ENCODE results near the gene SSH2.
"Not testable (repeated sequence)": the region's sequence is repeated elsewhere in the genome, so short reads cannot be mapped to it uniquely, and the experiment has no call there.

The SSH2 gene

GRCh38 chr17:29929533-29930408 is at the start of gene SSH2:
SSH2 (minus strand) TSS chr17:29930228; CDS start chr17:29930000, 228 bp downstream.
- peak; percentile 89 for DNase-seq

- no peak for DNase-seq
Measured at GRCh38 chr17:29977836-29978235, 47.8 kb upstream of the SSH2 start.

GRCh38 chr17:29973005-29973404 is 43.0 kb upstream of the SSH2 start:
- no peak for DNase-seq

DNA sequence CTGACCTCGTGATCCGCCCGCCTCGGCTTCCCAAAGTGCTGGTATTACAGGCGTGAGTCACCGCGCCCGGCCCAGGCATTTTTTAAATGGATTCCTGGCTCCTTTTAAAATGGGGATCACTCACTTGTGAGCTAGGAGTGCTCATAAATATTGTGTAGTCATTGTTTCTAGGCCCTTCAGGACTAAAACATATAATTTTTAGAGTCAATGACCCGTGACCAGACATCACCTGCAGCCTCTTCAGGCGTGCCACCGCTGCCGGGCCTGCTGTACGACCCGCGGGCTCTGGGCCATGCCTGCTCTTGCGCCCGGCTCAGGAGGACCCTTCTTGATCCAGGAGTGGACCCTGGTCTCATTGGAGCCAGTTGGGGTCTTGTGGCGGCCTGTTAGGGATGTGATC is 42.2 kb upstream of the SSH2 start:
- no peak for DNase-seq

DNA sequence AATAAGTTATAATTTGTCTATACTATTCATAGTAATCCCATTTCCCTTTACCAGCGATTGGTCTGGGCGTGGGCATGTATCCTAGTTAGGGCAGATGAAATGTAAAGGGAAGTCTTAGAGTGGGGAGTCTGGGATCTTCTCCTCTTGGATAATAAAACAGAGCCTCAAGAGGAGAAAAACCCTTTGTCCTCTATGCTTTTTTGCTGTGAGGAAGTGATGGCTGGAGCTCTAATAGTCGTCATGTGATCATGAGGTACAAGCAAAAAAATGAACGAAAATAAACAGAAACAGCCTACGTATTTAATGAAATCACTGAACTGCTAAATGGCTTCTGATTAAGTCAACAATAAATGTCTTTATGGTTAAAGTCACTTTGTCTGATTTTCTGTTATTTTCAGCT is 38.2 kb upstream of the SSH2 start:
- DNase-seq = no peak

DNA sequence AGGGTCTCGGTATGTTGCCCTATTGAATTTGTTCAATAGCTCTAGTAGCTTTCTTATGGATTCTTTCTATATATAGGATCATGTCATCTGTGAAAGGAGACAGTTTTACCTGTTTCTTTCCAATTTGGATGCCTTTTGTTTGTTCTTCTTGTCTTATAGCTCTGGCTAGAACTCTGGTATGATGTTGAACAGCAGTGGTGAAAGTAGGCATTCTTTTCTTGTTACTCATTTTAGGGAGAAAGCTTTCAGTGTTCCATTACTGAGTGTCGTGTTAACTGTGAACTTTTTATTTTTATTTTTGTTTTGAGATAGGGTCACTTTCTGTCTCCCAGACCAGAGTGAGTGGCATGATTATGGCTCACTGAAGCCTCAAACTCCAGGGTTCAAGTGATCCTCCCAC is 32.6 kb upstream of the SSH2 start:
- DNase-seq = no peak

DNA sequence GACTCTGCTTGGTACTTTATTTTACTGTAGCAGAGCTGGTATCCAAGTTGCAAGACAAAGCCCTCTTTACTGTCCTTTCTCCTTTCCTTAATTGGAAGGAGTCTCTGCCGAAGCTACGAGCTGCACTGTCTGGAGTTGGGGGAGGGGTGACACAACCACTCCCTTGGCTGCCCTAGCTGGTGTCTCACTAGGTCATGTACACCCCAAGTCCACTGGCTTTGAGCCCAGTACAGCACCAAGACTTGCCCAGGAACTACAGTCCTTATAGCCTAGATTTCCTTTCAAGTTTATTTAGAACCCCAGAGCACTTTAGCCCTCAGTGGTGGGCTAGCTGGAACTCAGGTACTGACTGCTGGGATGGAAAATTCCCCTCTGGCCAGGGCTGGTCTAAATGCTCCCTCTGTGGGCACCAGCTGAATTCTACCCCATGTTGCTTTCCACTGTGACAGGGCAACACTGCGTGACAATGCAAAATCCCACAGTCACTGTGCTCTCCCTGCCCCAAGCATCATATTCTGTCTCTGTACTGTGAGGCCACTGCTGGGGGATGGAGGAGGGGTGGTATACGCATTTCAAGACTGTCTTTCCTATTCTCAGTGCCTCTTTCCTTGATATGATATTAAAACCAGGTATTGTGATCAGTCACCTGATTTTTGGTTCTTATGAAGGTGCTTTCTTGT is 29.8 kb upstream of the SSH2 start:
- DNase-seq = no peak

- no peak for DNase-seq
Measured at GRCh38 chr17:29958947-29959657, 29.1 kb upstream of the SSH2 start.

- not testable (repeated sequence) for DNase-seq
Measured at GRCh38 chr17:29957488-29957887, 27.5 kb upstream of the SSH2 start.

GRCh38 chr17:29956225-29956624 is 26.2 kb upstream of the SSH2 start:
- no peak for DNase-seq

GRCh38 chr17:29954405-29954804 is 24.4 kb upstream of the SSH2 start:
- DNase-seq = no peak

GRCh38 chr17:29949696-29950095 is 19.7 kb upstream of the SSH2 start:
- DNase-seq = no peak

GRCh38 chr17:29948448-29949215 is 18.6 kb upstream of the SSH2 start:
- no peak for DNase-seq

DNA sequence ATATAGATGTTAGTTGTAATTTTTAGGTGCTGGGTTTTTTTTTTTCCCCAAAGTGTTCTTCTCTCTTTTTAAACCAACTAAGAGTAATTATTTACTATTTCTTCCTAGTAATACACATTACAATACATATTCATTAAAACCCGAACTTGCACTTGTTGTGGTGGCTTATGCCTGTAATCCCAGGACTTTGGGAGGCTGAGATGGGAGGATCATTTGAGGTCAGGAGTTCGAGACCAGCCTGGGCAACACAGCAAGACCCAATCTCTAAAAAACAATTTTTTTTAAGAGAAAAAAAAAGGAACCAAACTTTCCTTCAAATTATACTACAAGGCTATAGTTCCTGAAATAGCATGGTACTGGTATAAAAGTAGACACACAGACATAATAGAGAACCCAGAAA is 15.3 kb upstream of the SSH2 start:
- no peak for DNase-seq

- no peak for DNase-seq
Measured at GRCh38 chr17:29941334-29941733, 11.3 kb upstream of the SSH2 start, which contains the start of gene EFCAB5. EFCAB5 (plus strand) TSS chr17:29941634; CDS start chr17:29941797, 163 bp downstream.

GRCh38 chr17:29936724-29937123 is 6.7 kb upstream of the SSH2 start:
- DNase-seq = no peak

DNA sequence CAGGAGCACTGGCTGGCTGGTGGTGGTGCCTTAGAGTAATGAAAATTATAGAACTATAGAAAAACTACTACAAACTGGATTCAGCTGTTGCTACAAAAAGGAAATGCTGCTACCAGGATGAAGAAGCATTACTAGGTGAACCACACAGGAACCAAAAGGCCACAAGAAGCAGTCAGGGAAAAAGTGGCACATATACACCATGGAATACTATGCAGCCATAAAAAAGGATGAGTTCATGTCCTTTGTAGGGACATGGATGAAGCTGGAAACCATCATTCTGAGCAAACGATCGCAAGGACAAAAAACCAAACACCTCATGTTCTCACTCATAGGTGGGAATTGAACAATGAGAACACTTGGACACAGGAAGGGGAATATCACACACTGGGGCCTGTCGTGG is 5.9 kb upstream of the SSH2 start:
- DNase-seq = not testable (repeated sequence)

GRCh38 chr17:29933379-29933778 is 3.4 kb upstream of the SSH2 start:
- DNase-seq = no peak

DNA sequence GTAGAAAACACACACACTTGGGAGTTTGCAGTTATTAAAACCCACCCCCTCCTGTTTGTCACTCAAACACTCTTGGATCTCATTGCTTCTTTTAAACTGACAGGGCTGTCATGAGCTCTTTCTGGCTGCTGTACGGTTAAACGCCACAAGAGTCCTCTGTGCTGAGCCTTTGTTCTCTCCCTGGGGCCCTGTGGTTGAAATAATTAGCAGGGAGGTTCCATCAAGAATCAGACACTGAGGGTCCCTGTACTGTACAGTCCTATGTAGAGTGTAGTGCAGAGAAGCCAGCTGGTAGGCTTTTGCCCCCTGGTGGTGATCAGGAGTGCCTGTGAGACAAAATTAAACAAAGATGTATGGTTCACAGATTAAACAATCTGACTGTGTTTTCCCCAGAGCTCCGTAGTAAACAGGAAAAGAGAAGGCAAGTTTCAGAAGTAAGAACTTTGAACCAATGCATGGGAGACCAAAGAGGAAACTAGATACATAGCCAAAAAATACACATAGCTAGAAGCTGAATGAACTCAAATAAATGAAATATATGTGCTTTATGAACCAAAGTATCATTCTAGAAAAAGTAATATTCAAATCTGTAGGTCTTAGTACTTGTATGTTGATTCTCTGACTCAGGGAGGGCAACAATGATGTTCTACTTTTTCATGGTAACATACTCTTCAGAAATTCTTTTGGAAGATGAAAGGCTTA is 1.4 kb upstream of the SSH2 start:
- DNase-seq = peak; percentile 78

GRCh38 chr17:29930409-29931010 is 482 bp upstream of the SSH2 start:
- DNase-seq = no peak

GRCh38 chr17:29929006-29929532 is 959 bp downstream of the SSH2 start:
- DNase-seq = peak; percentile 29

Measured in right hindlimb (tissue), 1 donor.